Ovary (tissue), 9 donors: ENCODE measurements around the gene HBA2. TPM values are rescaled to one million over a fixed set of nuclear protein-coding genes. Genes with fewer than 3 reads are reported as not detected.
"Not testable (repeated sequence)": the region's sequence is repeated elsewhere in the genome, so short reads cannot be mapped to it uniquely, and the experiment has no call there.

Experiments
- DNase-seq, 5 donors: peaks; one replicate each; pipeline ENCODE4 v3.0.0-alpha.2; 2019 to 2020
- H3K27ac ChIP-seq, 2 donors: fragments of 200-600 bp; one replicate each; pipeline versions ENCODE4 v1.5.1 to v1.8.0; 2019 to 2022
- H3K27me3 ChIP-seq: fragments of 200-600 bp; one replicate; pipeline ENCODE4 v1.8.0; 2022
- H3K36me3 ChIP-seq: fragments of 200-600 bp; sonication (generic); one replicate; pipeline ENCODE4 v1.5.1; 2019
- H3K4me1 ChIP-seq: one replicate; pipeline ENCODE4 v1.8.1; 2013; ENCODE audit warnings: mild to moderate bottlenecking, moderate library complexity; ENCODE audit not compliant: insufficient read depth
- H3K4me3 ChIP-seq: fragments of 200-600 bp; sonication (generic); one replicate; pipeline ENCODE4 v1.5.1; 2017
- H3K9me3 ChIP-seq, 2 donors: fragments of 200-600 bp in 1 of 2; sonication (generic) in 1 of 2; one replicate each; pipeline versions ENCODE4 v1.5.1 to v1.8.1; 2013 to 2019; ENCODE audit warnings: mild to moderate bottlenecking in 1 of 2, moderate library complexity in 1 of 2
- CTCF ChIP-seq, 3 donors: fragments of 450-650 bp in 2 of 3; fragments of 200-600 bp in 1 of 3; IDR thresholded peaks; one replicate each; pipeline versions ENCODE4 v1.5.1 to v1.8.0; 2016 to 2022; ENCODE audit warnings: antibody characterized with exemption in 3 of 3, mild to moderate bottlenecking in 1 of 3
- EP300 ChIP-seq: sonication (generic); formaldehyde crosslinking; IDR thresholded peaks from one replicate; pipeline ENCODE4 v1.6.1; 2017; ENCODE audit warnings: antibody characterized with exemption
- POLR2A ChIP-seq: fragments of 450-650 bp; IDR thresholded peaks from one replicate; pipeline ENCODE4 v1.6.1; 2017; ENCODE audit warnings: antibody characterized with exemption, mild to moderate bottlenecking, moderate library complexity
- WGBS, 3 donors: extraction: QIAGEN DNeasy Blood & Tissue Kit in 1 of 3; methylation state at CpG; one replicate each; pipeline versions ENCODE4 v1.1.5 to v1.1.7; 2013 to 2017; 5-methylcytosine and 5-hydroxymethylcytosine counted together
- intact Hi-C, 4 donors: fragments of 100-400 bp; cut with DNase I; formaldehyde crosslinking; loops; one replicate each; pipeline versions ENCODE4 v1.11.0 to v1.15.1; 2022 to 2023
- polyA plus RNA-seq, 2 donors: library from polyadenylated mRNA; stranded (reverse); fragments of 200-250 nt in 1 of 2; fragments of 350-450 nt in 1 of 2; fragmentation: Illumina TruSeq in 1 of 2; extraction: RNeasy Lipid Tissue Mini Kit (QIAGEN cat#74804) in 1 of 2; gene quantifications; one replicate each; pipeline ENCODE4 v1.2.3, GENCODE V29; 2013 to 2014
- total RNA-seq, 7 donors: library from RNA; depleted of rRNA in 2 of 7; stranded (reverse); fragments of >200 nt in 2 of 7; fragmentation: NEBNext Ultra II Directional in 3 of 7; extraction: Animal tissue kit (Norgen Biotek cat#: 25700) in 3 of 7; gene quantifications; one replicate each; pipeline versions ENCODE4 v1.1.0 to v1.2.4, GENCODE V29; 2016 to 2023
- donor health status: DM: no; HTN: no; CAD: no; lungs with moderate emphysema.
- donor health status: DM: no; HTN: no; CAD: no.
- donor health status: Bipolar disorder and iron deficiency.
- donor health status: DM: yes; HTN: yes; CAD: no.
- donor health status: DM: no; HTN: no; CAD: no.
- donor health status: DM: yes; HTN: yes; CAD: no.

HBA2 gene
- total and polyA plus RNA-seq, 9 donors, result 4.5 to 173 (median 74.2) TPM; not detected in 1

GRCh38 chr16:175011-175949 lies 2.6 kb downstream of the HBA2 start:
- 25 to 31% (median 30%) methylated on average over 8 of the region's 8 CpGs for WGBS, 3 donors
- Histone ChIP-seq H3K9me3 (no peaks in the 10 kb centered on the region), H3K4me1 (no peaks in the 10 kb centered on the region), H3K27ac (no peak overlapping the region), H3K4me3 (no peak overlapping the region), H3K27me3 (peaks cover 2% of the 10 kb centered on the region), H3K36me3 (no peaks in the 10 kb centered on the region)
- TF ChIP-seq CTCF (IDR thresholded peaks at IDR 0.05), result no peak
- TF ChIP-seq POLR2A, result no peak
- TF ChIP-seq EP300, result no peak
- intact Hi-C loops, result no loop called here
- DNase-seq, result no peak

- H3K27me3 ChIP-seq, intact Hi-C loops: not testable (repeated sequence)
- WGBS, 3 donors, result 0 to 1% methylated on average over 2 to 25 of the region's 39 CpGs; no CpG with 5 or more reads in 1 of the 3 donors
Observed at GRCh38 chr16:176006-176405, 3.3 kb downstream of the HBA2 start.

GRCh38 chr16:176477-177382 lies 4.1 kb downstream of the HBA2 start, which contains the start of gene HBA1:
HBA1 (plus strand) TSS chr16:176680; CDS start chr16:176717, 37 bp downstream.
- 1 to 2% (median 1%) methylated on average over 11 to 30 of the region's 88 CpGs for WGBS, 3 donors

More at GRCh38 chr16:176006-176405, 3.3 kb downstream of the HBA2 start:
- not testable (repeated sequence) for H3K4me3 ChIP-seq, H3K9me3 ChIP-seq, DNase-seq, H3K36me3 ChIP-seq, H3K27ac ChIP-seq, H3K4me1 ChIP-seq

GRCh38 chr16:177394-177822 lies 4.7 kb downstream of the HBA2 start:
- H3K9me3 ChIP-seq, result no peaks in the 10 kb centered on the region
- intact Hi-C loops, result no loop called here
- H3K36me3 ChIP-seq, result no peaks in the 10 kb centered on the region
- no peak overlapping the region for H3K4me3 ChIP-seq
- no peak overlapping the region for H3K27ac ChIP-seq
- TF ChIP-seq POLR2A (no peak), EP300 (no peak), CTCF (IDR thresholded peaks at IDR 0.05) (no peak)
- WGBS, 3 donors, result 1 to 3% (median 1%) methylated on average over 13 of the region's 13 CpGs
- H3K27me3 ChIP-seq, result peaks cover 2% of the 10 kb centered on the region
- H3K4me1 ChIP-seq, result peaks cover 8% of the 10 kb centered on the region
- DNase-seq, result no peak

More at GRCh38 chr16:176477-177382, 4.1 kb downstream of the HBA2 start, which contains the start of gene HBA1:
- H3K4me1 ChIP-seq, H3K27ac ChIP-seq, H3K9me3 ChIP-seq, H3K4me3 ChIP-seq, DNase-seq, H3K27me3 ChIP-seq, H3K36me3 ChIP-seq, intact Hi-C loops: not testable (repeated sequence)

GRCh38 chr16:177981-178667 lies 5.4 kb downstream of the HBA2 start:
- H3K36me3 ChIP-seq, result no peaks in the 10 kb centered on the region
- intact Hi-C loops, result no loop called here
- peaks cover 2% of the 10 kb centered on the region for H3K27me3 ChIP-seq
- WGBS, 3 donors, result 69 to 76% (median 74%) methylated on average over 11 of the region's 11 CpGs
- TF ChIP-seq CTCF (IDR thresholded peaks at IDR 0.05) (no peak), POLR2A (no peak), EP300 (no peak)
- no peak overlapping the region for H3K4me3 ChIP-seq
- H3K9me3 ChIP-seq, result no peaks in the 10 kb centered on the region
- no peak for DNase-seq
- peaks cover 8% of the 10 kb centered on the region for H3K4me1 ChIP-seq
- H3K27ac ChIP-seq, result no peak overlapping the region
